CD4-positive, alpha-beta T cell treated with Interleukin-4 for 4 hours (primary cell): Measurements from ENCODE around the gene NUB1.
"Not testable (repeated sequence)": the region's sequence is repeated elsewhere in the genome, so short reads cannot be mapped to it uniquely, and the experiment has no call there.

Experiments used
- DNase-seq: peaks from one replicate; pipeline ENCODE4 v3.0.0-alpha.2; 2020

Gene NUB1, protein sequence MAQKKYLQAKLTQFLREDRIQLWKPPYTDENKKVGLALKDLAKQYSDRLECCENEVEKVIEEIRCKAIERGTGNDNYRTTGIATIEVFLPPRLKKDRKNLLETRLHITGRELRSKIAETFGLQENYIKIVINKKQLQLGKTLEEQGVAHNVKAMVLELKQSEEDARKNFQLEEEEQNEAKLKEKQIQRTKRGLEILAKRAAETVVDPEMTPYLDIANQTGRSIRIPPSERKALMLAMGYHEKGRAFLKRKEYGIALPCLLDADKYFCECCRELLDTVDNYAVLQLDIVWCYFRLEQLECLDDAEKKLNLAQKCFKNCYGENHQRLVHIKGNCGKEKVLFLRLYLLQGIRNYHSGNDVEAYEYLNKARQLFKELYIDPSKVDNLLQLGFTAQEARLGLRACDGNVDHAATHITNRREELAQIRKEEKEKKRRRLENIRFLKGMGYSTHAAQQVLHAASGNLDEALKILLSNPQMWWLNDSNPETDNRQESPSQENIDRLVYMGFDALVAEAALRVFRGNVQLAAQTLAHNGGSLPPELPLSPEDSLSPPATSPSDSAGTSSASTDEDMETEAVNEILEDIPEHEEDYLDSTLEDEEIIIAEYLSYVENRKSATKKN

DNA sequence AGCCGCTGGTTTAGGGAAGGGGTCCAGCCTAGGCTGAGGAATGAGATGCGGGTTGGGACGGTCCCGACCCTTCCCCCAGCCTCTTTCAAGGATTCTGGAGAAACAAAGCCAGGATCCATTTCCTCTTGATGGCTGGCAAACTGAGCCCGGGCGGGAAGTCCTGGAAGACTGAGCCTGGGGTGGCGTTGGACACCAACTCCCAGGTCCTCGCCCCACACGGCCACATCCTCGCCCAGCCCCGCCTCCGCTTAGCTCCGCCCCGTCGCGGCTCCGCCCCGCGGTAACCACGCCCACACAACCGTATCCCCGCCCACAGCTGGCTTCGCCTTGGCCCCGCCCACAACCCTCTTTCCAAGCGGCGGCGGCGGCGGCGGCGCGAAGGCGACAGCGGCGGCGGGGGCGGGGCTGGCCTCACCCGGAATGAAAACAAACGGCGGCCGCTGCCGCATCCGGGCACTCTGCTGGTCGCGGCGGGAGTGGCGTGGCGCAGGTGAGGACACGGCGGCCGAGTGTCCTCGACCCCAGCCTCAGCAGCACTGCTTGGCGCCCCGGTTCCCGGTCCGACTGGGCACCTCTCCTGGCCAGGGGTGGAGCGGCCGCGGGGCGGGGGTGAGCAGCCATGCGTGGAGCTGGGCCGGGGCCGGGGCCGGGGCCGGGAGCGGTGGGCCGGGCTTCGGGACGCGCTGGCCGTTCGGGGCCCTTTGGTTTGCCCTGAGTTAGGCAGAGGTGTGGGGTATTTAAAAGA lies at the start of gene NUB1:
Gene NUB1, plus strand, starts transcription at position 456 of the 745 bp plus-strand sequence. CDS start 3,538 bp downstream, outside the sequence.
- DNase-seq = peak; percentile 80

DNA sequence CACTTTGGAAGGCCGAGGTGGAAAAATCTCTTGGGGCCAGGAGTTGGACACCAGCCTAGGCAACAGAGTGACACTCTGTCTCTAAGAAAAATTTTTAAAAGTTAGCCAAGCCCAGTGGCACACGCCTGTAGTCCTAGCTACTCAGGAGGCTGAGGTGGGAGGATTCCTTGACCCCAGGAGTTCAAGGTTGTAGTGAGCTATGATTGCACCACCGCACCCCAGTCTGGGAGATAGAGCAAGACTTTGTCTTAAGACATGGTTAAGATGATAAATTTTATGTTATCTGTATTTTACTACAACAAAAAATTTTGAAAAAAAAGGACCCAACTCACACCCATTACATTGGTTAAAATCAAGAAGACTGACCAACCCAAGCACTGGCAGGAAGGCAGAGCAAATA lies 48.8 kb upstream of the NUB1 start:
- DNase-seq = no peak

DNA sequence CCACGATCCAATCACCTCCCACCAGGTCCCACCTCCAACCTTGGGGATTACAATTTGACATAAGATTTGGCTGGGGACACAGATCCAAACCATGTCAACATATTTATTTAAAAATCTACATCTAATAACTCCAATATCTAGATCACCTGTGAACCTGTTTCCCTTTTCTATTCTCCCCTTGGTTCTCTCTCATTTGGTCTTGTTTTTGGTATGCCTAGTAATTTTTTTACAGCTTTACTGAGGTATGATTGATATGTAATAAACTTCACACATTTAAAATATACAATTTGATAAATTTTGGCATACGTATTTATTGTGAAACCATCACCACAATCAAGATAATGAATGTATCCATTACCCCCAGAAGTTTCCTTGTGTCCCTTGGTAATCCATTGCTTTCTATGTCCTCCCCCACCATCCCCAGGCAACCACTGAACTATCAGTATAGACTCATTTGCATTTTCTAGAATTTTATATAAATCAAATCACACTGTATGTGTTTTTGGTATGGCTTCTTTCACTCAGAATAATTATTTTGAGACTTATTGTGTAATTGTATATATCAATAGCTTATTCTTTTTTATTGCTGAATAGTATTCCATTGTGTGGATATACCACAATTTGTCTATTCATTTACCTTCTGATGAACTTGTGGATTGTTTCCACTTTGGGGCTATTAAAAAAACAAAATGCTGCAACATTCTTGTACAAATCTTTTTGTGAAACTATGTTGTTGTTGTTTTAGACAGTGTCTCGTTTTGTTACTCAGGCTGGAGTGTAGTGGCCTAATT lies 45.2 kb upstream of the NUB1 start:
- no peak for DNase-seq

DNA sequence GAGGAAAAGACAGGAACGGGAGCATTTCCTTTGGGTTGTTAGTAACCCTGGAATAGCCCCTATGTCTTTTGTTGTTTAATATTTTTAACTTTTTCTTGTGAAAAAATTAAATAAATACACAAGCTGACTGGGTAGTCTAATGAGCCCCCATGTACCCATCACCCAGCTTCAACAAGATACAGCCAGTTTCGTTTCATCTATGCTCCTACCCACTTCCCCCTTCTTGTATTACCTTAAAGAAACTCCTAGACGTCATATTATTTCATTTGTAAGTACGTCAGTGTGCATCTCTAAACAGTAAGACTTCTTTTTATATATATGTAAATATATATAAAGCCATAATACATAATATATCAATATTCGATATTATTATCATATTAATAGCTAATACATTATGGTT lies 42.8 kb upstream of the NUB1 start:
- no peak for DNase-seq

DNA sequence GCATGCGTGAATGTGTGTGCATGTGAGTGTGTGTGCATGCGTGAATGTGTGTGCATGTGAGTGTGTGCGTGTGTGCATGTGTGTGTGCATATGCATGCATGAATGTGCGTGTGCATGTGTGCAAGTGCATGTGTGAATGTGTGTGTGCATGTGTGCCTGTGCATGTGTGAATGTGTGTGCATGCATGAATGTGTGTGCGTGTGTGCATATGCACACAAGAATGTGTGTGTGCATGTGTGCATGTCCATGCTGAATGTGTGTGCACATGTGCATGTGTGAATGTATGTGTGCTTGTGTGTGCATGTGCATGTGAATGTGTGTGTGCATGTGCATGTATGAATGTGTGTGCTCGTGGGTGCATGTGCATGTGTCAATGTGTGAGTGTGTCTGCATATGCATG lies 42.1 kb upstream of the NUB1 start:
- no peak for DNase-seq

DNA sequence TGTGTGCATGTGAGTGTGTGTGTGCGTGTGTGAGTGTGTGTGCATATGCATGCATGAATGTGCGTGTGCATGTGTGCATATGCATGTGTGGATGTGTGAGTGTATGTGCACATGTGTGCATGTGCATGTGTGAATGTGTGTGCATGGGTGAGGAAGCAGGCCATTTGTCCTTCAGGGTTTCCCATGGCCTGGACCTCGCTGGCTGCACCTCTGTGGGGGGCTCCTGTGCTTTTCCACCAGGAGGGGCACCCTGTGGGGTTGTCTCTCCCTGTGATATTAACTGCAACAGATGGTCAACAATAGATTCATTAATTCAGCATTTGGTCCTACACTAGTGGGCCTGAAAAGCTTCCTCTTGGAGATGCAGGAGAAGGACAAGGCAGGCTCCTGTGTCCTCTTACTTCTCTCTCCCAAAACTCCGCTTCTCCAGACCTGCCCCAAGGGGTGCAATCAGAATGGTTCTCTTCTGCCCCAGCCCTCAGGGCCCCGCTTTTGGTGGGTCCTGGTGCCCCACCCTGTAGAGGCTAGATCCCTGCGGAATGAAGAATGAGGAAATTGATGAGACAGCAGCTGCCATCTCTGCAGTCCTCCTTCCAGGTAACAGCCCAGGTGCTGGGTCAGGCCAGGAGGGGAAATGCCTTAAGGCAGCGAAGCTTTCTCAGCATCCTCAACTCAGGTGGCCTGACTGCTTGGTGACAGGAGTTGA lies 41.5 kb upstream of the NUB1 start:
- DNase-seq = no peak

DNA sequence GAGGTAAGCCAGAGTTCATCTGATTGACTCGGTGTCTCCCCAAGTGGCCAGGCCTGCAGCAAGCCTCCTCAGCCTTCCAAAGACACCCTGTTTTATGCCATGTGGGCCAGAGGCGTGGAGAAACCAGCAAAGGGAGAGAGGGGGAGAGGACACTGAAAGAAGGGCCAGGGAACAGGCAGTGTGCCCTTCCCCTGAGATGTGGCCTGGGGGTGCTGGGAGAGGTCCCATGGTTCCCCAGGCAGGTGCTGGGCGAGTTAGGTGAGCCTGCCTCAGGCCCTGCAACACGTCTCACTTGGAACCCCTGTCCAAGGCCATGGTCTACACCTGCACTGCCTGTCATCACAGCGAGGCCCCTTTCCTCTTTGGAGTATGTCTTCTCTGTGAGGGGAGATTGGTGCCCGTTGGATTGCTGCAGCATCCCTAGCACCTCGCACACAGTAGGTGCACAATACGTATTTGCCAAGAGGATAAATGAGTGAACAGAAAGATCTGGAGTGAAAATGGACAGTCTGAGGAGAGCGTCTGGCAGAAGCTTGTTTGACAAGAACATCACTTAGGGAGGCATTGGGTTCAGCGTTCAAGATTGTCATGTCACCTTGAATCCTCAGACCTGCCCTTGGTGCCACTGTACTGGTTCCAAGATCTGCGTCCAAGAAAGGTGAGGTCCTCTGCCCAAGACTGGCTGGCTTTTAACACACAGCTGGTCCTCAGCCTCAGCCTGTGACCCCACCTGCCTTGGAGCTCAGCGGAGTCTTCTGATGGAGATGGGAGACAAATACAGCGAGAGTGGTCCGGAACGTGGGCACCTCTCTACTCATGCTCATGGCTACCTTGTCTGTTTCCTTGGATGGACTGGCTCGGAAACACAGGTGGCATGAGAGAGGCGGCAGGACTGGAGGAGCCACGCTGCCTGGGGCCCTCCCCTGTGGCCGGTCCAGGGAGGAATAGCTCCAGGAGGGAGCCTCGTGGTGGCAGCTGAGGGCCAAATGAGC lies 39.8 kb upstream of the NUB1 start:
- DNase-seq = no peak

DNA sequence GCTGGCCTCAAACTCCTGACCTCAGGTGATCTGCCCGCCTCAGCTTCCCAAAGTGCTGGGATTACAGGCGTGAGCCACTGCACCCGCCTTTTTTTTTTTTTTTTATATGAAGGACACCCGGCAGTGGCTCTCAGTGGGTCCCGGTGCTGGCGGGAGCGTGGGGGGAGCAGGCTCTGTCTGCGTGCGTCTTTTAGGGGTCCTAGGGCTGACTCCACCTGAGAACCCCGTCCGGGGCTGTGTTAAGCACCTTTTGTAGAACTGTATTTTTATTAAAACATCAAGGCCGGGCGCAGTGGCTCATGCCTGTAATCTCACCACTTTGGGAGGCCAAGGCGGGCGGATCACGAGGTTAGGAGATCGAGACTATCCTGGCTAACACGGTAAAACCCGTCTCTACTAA lies 37.4 kb upstream of the NUB1 start:
- not testable (repeated sequence) for DNase-seq

DNA sequence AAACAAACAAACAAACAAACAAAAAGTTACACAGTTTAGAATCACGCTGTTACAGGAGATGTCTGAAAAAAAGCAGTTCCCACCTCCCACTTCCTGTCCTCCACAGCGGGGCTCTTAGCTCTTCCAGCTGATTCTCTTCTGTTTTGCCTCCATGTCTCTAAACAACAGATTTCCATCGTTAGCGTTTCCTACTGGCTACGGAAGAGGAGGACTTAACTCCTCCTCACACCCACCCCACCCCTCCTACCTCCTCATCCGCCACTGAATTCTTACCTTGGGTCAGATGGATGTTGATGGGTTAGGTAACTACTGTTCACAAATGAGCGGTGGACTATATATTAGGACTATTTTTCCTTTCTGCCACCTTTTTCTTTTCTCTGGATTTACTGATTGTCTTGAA lies 36.8 kb upstream of the NUB1 start:
- DNase-seq = no peak

DNA sequence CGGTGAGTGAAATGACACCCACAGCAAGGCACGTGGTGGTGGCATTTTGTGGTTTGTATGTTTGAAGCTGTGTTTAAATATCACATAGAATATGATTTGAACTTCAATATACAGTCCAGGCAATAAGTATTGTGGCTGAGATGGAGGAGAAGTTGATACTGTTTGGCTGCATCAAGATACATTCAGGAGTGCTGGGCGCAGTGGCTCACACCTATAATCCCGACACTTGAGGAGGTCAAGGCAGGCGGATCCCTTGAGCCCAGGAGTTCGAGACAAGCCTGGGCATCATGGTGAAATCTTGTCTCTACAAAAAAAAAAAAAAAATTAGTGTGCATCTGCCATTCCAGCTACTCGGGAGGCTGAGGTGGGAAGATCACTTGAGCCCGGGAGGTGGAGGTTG lies 35.2 kb upstream of the NUB1 start:
- no peak for DNase-seq

DNA sequence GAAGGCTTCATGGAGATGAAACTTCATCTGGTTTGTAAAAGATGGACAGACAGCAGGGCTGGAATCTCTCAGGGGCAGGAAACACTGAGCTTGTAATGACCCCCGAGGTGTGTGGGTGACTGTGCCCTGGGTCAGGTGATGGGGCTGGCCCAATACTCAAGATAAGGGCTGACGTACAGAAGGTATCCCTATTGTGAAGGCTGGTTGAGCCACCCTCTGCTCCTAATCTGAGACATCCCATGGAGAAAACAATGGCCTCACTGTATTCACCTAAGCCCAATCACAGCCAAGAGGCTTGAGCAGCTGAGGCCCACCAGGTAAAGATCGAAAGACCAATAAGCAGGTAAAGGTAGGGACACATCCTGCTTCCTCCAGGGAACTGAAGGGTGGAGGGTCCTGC lies 34.8 kb upstream of the NUB1 start:
- DNase-seq = no peak

DNA sequence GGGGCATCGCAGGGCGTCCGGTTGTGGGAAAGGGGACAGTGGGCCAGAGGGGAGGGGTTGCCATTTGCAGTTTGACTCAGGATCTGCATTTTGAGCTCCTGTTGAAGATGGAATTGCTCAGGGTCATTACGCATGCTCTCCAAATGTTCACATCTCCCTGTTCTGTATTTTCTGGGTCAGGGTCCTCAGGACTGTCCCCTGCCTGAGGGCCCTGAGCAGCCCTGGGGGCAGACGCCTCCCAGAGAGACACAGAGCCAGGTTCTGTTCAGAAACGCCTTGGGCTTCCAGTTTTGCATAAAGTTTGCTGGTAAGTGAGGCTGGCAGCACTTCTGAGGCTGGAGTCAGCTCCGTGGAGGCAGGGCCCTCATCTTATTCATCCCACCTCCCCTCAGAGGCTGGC lies 34.1 kb upstream of the NUB1 start:
- DNase-seq = no peak

DNA sequence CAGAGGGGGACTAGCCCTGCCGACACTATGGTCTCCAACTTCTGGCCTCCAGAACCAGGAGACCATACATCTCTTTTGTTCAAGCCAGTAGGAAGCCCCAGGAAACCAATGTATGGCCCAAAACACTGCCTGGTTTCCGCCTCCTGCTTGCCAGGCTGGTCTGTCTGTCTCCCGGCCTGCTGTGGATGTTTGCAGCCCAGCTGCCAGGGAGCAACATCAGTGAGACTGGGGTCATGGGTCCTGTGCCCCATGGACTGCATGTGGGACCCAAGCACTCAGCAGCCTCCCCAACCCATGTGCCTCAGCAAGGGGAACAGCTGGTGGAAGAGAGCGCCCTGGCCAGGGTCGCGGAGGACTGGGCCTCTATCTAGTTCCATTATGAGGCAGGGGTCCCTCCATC lies 33.4 kb upstream of the NUB1 start:
- no peak for DNase-seq

DNA sequence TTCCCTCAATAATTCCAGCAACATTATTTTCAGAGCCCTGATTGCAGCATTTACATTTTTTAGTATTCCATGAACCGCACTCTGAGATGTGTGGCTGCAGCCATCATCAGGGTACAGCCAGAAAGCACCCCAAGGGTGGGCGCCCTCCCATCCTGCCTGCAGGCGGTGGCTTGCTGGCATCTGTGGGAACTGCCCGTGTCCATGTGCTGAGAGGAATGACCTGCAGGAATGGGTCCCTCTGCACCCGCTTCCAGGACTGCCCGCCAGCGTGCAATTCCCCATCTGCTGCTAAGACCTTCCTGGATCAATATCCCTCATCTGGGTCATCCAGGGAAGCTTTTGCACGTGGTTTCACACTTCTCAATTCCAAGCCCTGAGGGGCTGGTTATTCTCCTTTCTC lies 32.8 kb upstream of the NUB1 start:
- no peak for DNase-seq

DNA sequence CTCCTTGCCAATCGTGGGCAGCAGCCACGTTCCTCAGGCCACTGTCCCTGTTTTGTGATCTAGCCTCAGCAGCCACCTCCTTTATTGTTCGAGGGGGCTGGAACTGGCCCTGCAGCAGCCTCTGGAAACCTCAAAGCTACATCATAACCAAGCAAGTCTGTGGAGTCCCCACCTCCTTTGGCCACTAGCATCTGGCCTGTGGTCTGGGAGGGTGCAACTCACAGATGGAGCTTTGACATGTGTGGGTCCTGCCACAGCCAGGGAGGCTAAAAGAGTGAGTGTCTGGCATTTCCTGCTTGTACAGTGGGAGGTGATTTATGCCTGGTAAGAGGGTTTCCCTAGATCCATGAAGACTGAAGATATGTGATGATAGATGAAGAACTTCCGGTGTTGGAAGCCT lies 32.3 kb upstream of the NUB1 start:
- no peak for DNase-seq

DNA sequence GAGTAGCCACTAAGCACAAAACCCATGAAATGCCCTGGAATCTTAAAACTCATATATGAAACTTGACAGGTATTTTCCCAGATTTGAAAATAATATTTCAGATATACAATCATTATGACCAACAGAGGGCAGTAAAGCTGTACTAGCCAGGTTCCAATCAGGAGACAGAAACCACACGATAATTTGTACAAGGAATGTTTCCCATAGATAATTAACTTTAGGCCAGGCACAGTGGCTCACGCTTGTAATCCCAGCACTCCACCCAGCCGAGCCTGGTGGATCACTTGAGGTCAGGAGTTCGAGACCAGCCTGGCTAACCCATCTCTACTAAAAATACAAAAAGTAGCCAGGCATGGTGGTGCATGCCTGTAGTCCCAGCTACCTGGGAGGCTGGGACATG lies 31.0 kb upstream of the NUB1 start:
- no peak for DNase-seq

DNA sequence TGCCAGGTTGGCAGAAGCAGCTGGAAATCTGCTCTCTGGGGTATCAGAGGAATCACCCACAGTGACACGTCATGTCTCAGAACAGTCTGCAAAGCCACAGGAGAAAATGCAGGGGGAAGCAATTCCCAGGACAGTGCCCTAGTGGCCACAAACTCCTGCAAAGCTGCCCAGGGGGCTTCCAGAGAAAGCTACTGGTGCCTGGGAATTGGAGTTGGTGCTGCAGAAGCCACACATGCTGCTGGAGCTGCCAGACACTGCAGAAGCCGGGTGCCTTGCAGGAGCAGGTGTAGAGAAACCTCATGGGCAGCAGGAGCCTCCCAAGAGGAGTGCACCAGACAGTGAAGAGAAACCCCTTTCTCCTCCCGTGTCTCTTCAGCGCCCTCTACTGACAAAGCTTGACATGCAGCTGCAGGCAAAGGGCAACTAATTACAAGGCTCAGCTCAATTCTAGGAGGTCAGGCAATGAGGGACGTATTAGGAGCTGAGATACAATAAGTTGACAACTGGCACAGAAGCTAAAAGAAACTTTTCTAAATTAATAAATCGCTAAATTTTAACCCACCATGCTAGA lies 30.2 kb upstream of the NUB1 start:
- no peak for DNase-seq

DNA sequence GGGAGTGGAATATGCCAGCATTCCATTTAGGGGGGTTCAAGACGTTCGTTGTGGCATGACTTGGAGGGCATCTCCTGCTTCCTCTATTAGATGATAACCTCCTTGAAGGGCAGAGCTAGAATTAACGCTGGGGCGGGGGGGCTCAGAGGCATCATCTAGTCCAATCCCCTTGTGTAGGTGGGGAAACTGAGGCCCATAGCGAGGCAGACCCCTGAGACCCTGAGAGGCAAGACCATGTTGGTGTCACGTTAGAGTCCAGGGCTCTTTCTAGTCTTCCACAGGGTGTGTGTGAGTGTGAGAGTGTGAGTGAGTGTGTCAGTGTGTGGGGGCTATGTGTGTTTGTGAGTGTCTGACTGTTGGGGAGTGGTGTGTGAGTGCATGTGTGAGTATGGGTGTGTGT lies 29.3 kb upstream of the NUB1 start:
- no peak for DNase-seq

DNA sequence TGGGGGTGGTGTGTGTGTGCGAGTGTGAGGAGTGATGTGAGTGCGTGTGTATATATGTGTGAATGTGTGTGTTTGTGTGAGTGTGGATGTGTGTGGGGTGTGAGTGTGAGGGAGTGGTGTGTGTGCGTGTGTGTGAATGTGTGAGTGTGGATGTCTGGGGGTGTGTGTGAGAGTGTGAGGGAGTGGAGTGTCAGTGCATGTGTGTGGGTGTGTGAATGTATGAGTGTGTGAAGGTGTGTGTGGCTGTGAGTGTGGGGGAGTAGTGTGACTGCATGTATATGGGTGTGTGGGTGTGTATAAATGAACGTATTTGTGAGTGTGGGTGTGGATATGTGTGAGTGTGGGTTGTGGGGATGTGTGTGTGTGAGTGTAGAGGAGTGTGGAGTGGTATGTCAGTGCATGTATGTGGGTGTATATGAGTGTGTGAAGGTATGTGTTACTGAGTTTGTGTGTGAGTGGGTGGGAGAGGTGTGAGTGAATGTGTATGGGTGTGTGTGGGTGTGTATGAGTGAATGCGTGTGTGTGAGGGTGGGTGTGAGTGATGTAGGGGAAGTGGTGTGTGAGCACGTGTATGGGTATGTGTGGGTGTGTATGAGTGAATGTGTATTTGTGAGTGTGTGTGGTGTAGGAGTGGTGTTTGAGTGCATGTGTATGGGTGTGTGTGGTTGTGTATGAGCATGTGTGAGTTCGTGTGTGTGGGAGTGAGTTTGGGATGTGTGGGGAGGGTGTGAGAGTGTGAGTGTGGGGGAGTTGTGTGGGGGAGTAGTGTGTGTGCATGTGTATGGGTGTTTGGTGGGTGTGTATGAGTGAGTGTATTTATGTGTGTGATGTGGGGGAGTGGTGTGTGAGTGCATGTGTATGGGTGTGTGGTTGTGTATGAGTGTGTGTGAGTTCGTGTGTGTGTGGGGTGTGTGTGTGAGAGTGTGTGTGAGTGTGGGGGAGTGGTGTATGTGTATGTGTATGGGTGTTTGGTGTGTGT lies 28.5 kb upstream of the NUB1 start:
- DNase-seq = no peak

DNA sequence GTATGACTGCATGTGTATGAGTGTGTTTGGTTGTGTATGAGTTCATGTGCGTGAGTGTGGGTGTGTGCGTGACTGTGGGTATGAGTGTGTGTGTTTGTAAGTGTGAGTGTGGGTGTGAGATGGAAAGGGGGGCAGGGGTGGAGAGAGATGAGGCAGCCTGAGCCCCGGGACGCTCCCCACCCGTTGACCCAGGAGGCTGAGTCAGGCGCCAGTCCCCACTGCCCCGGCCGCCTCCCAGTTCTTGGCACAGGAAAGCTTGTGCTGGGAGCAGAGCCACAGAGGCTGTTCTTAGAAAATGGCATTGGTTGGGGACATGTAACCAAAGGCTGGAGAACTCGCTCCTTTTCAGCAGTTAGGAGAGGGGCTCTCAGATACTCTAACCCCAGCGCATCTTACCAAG lies 27.8 kb upstream of the NUB1 start:
- no peak for DNase-seq
